GM03348 (cell line): ENCODE measurements around the gene LASP1.

ENCODE experiments used
- DNase-seq: peaks from one replicate; pipeline ENCODE4 v3.0.0; 2012; ENCODE audit warnings: low spot score

LASP1 gene

GRCh38 chr17:38888842-38889241, 19.0 kb downstream of the LASP1 start:
- DNase-seq, result no peak

- no peak for DNase-seq
These were observed 20.0 kb downstream of the LASP1 start for GRCh38 chr17:38889745-38890409.

GRCh38 chr17:38890410-38890746, 20.5 kb downstream of the LASP1 start:
- DNase-seq, result no peak

- no peak for DNase-seq
These were observed 21.6 kb downstream of the LASP1 start for GRCh38 chr17:38891441-38891840.

- DNase-seq, result no peak
These were observed 22.2 kb downstream of the LASP1 start for GRCh38 chr17:38892083-38892482.

- DNase-seq, result no peak
These were observed 22.8 kb downstream of the LASP1 start for GRCh38 chr17:38892620-38893019.

DNA sequence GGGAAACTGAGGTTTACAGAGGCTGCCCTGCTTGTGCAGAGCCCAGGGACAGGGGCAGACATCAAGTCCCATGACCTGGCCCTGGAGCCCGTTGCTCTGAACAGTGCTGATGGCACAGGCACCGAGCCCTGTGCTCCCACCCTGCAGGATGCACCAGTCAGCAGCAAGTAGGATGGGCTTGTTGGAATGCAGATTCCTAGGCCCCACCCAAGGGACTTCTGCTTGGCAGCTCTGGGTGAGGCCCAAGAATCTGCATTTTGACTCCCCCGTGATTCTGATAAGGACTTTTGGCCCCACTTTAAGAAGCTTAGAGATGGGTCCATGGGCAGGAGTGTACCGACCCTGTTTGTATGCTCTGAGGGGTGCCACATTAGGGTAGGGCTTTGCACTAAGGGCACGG, 23.3 kb downstream of the LASP1 start:
- DNase-seq, result no peak

DNA sequence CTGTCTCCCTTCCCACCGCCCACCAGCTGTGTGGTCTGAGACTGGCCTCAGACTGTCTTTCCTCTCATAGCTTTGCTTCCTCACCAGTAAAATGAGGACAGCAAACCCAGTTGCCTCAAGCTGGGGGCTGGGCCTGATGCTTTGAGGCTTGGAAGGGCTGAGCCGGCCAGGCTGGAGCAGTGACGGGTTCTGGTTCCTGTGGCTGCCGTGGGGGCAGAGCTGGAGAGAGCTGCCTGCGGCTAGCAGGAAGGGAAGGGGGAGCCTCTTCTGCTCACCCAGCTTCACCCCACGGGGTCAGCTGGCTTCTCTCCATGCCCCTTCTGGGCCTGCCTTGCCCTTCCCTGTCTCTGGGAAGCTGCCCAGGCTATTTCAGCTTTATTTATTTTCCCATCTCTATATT, 23.7 kb downstream of the LASP1 start:
- peak; percentile 38 for DNase-seq

- no peak for DNase-seq
These were observed 24.4 kb downstream of the LASP1 start for GRCh38 chr17:38894276-38894675.

DNA sequence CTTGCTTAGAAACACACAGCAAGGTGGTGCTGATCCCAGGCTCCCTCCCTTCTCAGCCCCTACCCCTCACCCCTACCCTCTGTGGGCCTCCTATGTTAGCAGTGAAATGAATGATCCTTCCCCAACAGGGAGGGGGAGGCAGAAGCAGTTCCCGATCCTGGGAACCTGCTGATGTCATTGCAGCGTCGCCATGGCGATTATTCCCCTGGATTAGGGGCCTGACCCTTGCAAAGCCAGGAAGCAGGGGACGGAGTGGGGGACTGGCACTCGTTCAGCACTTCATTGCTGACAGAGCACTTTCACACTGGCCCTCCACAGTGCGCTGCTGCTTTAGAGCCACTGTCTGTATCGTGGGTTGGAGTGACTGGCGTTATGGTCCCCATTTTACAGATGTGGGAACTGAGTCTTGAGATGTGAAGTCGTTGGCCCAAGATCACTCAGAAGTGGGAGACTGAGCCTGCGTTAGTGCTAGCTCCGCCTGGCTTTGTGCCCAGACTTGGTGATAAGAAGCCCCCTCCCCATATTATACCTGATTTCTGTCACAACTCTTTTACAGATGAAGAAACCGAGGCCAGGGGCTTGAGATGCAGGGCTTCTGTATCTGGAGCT, 26.6 kb downstream of the LASP1 start:
- no peak for DNase-seq

DNA sequence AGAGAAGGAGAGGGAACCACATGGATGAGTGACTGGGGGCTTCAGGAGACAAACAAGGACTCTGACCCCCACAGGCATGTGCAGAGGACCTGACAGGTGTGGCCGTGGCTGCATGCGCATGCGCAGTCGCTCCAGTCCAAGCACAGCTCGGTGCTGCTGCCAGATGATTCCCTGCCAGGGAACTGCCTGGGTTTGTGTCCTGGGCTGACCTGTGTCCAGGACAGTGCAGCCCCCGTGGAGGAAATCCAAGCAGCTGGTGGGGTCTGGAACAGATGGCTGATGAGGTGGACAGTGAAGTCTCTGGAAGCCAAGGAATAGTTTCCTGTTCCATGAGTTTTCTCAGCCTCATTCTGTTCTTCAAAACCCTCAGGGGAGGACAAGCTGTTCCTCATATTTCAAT, 27.3 kb downstream of the LASP1 start:
- no peak for DNase-seq

DNA sequence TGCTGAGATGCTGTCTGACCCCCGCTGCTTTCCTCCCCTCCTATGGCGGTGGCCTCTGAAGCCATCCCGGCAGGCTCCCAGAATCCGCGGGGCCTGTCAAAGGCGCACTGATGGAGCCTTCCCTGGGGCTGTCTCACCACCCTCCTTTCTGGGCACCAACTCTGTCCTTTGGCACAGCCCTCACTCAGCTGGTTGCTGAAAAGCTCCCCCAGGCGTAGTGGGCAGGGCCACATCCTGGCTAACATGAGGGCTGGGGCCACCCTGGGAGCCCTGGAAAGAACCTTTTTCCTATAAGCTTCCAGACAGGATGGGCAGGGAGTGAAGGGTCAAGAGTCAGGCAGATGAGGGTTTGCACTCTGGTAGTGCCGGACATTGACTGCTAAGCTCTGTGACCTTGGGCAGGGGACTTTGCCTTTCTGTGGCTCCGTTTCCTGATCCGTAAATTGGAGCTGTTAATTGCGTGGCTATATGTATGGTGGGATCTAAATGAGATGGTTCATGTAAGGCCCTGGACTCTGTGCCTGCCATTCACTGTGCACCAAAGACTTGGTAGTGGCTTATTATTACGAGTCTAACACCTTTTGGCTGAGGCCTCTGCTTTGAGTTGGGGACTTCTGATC, 27.9 kb downstream of the LASP1 start:
- no peak for DNase-seq

DNA sequence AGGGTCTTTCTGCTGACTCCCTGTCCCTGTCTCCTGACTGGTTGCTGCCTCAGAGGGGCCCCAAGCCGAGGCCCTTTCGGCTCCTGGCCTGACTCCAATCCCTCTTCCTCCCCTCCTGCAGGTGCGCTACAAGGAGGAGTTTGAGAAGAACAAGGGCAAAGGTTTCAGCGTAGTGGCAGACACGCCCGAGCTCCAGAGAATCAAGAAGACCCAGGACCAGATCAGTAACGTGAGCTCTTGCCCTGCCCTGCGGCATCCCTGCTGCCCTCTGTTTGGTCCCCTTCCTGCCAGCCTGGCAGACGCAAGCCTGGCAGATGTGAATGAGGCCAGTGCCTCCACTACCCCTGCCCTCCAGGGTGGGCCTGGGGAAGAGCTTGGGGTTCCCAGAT, 28.4 kb downstream of the LASP1 start:
- DNase-seq, result no peak

DNA sequence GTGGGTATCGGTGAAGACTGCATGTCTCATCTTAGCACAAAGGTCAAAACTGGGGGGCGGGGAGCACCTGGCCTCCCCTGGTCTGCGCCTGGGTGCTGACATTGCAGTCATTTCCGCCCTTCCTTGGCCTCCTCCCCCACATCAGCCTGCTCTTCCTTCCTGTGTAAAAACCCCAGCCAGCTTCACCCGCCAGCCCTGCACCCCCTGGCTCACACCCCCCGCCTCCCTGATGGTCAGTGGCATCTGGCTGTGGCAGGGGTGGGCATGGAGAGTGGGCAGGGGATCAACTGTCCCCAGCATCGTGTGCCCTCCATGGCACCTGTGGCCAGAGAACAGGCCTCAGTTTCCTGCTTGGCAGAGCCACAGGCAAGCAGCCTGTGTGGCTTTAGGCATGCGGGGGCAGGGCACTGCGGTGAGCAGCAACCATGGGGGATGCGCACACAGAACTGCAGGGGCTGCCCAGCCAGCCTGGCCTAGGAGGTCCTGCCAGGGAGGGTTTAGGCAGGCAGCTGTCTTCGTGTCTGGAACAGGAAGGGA, 29.0 kb downstream of the LASP1 start:
- DNase-seq, result no peak

DNA sequence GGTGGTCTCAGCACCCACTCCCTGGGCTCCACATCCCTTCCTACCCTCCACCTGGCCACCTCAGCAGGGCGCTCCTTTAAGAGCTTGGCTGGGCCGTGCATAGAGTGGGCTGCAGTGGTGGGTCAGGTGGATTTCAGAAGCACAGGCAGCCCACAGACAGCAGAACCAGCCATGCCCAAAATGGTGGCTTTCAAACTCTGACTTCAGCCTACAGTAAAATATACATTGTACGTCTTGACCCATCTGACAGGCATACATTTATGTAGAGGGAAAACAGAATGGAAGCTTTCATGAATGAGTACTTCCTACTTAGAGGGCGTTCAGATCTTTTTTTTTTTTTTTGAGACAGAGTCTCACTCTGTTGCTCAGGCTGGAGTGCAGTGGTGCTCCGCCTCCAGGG, 29.6 kb downstream of the LASP1 start:
- no peak for DNase-seq

GRCh38 chr17:38900978-38901656, 31.3 kb downstream of the LASP1 start:
- peak; percentile 95 for DNase-seq

DNA sequence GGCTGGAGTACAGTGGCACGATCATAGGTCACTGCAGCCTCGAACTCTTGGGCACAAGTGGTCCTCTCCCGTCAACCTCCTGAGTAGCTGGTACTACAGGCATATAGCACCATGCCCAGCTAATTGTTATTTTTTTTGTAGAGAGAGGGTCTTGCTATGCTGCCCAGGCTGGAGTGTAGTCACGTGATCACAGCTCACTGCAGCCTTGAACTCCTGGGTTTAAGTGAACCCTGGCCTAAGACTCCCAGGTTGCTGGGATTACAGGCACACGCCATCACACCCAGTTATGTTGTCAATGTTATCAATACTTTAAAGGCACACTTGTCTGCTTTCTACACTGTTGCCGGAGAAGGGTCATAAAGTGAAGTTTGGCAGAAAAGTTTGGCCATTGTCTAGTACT, 33.5 kb downstream of the LASP1 start:
- DNase-seq, result no peak

DNA sequence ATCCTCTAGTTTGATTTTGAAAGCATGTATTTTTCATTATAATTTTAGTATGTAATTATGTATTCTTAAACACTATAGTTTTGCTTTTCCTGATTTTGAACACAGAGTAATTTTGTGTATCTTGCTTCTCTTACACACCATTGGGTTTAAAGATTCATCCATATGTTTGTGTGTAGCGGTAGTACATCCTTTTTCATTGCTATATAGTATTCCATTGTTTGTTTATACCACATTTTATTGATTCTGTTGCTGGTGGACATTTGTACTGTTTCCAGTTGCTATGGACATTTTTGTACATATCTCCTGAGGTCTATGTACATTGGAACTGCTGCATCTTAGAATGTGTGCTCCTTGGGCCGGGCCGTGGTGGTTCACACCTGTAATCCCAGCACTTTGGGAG, 35.0 kb downstream of the LASP1 start:
- no peak for DNase-seq

DNA sequence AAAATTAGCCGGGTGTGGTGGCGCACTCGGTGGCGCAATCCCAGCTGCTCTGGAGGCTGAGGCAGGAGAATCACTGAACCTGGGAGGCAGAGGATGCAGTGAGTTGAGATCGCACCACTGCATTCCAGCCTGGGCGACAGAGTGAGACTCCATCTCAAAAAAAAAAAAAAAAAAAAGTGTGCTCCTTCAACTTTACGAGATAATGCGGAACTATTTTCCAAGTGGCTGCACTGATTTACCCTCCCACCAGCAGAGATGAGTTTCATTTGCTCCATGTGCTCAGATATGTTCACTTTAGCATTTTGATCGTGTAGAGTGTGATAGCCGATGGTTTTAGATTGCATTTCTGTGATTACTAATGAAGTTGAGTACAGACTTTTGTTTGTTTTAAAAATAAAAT, 35.5 kb downstream of the LASP1 start:
- DNase-seq, result no peak

- no peak for DNase-seq
These were observed 36.8 kb downstream of the LASP1 start for GRCh38 chr17:38906460-38907228.

GRCh38 chr17:38907930-38908675, 38.2 kb downstream of the LASP1 start:
- DNase-seq, result no peak
